ENCODE data around the gene TANK.
"Not testable (repeated sequence)": the region's sequence is repeated elsewhere in the genome, so short reads cannot be mapped to it uniquely, and the experiment has no call there.

Gene TANK

DNA sequence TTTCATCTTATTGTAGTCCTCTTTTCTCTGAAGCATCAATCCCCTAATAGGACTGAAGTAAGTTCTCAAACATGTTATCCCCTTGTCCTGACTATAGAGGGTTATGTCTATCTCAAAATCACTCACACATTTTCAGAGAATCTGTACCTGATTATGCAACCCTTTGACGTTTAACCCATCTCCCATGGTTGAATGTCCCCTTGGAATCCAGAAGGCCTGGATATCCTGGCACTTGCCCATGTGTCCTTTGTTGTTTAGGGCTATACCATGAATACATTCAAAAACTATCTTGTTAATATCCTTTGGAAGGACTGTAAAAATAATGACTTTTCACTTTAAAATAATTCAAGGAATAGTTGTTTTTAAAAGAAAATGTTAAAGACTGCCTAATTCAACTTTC lies 81.7 kb downstream of the TANK start:
- Histone ChIP-seq H3F3A (ENCODE audit: insufficient read depth) (peaks cover 6% of the 10 kb centered on the region; the same call in 1 of the 2 replicates), H3K9me3 (ENCODE audit: insufficient read depth, low read length) (no peaks in the 10 kb centered on the region), H3K36me3 (ENCODE audit: low read length) (no peaks in the 10 kb centered on the region), H3K79me2 (ENCODE audit: insufficient read depth, low read length) (no peaks in the 10 kb centered on the region), H2AFZ (ENCODE audit: low read depth, low read length, severe bottlenecking) (no peak overlapping the region), H3K4me3 (ENCODE audit: insufficient read depth, low read length, poor library complexity, severe bottlenecking) (no peak overlapping the region), H3K9ac (ENCODE audit: low read length) (no peak overlapping the region), H3K27ac (ENCODE audit: low read depth, low read length) (no peak overlapping the region), H4K20me1 (ENCODE audit: low read depth, low read length) (no peaks in the 10 kb centered on the region), H3K9me2 (replicated peaks; ENCODE audit: insufficient read depth, low read length) (no peaks in the 10 kb centered on the region), H3K4me2 (ENCODE audit: low read depth, low read length, poor library complexity, severe bottlenecking) (no peak overlapping the region), H3K27me3 (ENCODE audit: low read length) (no peaks in the 10 kb centered on the region)
- no peak for TF ChIP-seq EZH2phosphoT487 (conservative IDR thresholded peaks at IDR 0.05; ENCODE audit: low read length)

DNA sequence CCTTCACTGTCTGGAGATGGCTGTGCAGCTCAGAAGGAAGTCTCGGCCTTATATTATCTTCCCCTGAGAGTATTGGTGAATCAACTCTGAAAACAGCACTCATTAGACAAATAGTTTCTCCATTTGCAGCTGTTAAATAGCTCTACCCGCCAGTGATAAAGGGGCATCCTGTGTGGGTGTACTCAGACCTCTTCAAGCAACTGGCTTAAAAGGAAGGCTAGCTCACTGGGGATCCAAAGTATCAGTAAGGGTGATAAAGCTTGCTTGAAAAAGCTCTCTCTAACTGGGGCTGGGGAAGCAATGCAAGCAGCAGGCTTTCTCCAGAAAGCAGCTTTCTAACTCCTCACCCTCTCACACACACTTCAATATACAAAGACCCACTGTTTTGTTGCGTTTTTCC lies 83.1 kb downstream of the TANK start:
- no peaks in the 10 kb centered on the region for H3K9me3 ChIP-seq (ENCODE audit: insufficient read depth, low read length)
- peaks cover 6% of the 10 kb centered on the region; the same call in 1 of the 2 replicates for H3F3A ChIP-seq (ENCODE audit: insufficient read depth)
- H3K27ac ChIP-seq (ENCODE audit: low read depth, low read length) = no peak overlapping the region
- H3K27me3 ChIP-seq (ENCODE audit: low read length) = no peaks in the 10 kb centered on the region
- no peak overlapping the region for H3K9ac ChIP-seq (ENCODE audit: low read length)
- H3K4me3 ChIP-seq (ENCODE audit: insufficient read depth, low read length, poor library complexity, severe bottlenecking) = no peak overlapping the region
- no peak overlapping the region for H3K4me2 ChIP-seq (ENCODE audit: low read depth, low read length, poor library complexity, severe bottlenecking)
- TF ChIP-seq, protein P1, sequence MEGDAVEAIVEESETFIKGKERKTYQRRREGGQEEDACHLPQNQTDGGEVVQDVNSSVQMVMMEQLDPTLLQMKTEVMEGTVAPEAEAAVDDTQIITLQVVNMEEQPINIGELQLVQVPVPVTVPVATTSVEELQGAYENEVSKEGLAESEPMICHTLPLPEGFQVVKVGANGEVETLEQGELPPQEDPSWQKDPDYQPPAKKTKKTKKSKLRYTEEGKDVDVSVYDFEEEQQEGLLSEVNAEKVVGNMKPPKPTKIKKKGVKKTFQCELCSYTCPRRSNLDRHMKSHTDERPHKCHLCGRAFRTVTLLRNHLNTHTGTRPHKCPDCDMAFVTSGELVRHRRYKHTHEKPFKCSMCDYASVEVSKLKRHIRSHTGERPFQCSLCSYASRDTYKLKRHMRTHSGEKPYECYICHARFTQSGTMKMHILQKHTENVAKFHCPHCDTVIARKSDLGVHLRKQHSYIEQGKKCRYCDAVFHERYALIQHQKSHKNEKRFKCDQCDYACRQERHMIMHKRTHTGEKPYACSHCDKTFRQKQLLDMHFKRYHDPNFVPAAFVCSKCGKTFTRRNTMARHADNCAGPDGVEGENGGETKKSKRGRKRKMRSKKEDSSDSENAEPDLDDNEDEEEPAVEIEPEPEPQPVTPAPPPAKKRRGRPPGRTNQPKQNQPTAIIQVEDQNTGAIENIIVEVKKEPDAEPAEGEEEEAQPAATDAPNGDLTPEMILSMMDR (IDR thresholded peaks at IDR 0.05; ENCODE audit: insufficient read depth, low read length, poor library complexity, severe bottlenecking) = no peak
- TF ChIP-seq EZH2phosphoT487 (conservative IDR thresholded peaks at IDR 0.05; ENCODE audit: low read length) = no peak
- no peaks in the 10 kb centered on the region for H3K36me3 ChIP-seq (ENCODE audit: low read length)
- H2AFZ ChIP-seq (ENCODE audit: low read depth, low read length, severe bottlenecking) = no peak overlapping the region
- no peaks in the 10 kb centered on the region for H3K79me2 ChIP-seq (ENCODE audit: insufficient read depth, low read length)
- H3K9me2 ChIP-seq (replicated peaks; ENCODE audit: insufficient read depth, low read length) = no peaks in the 10 kb centered on the region
- H4K20me1 ChIP-seq (ENCODE audit: low read depth, low read length) = no peaks in the 10 kb centered on the region

DNA sequence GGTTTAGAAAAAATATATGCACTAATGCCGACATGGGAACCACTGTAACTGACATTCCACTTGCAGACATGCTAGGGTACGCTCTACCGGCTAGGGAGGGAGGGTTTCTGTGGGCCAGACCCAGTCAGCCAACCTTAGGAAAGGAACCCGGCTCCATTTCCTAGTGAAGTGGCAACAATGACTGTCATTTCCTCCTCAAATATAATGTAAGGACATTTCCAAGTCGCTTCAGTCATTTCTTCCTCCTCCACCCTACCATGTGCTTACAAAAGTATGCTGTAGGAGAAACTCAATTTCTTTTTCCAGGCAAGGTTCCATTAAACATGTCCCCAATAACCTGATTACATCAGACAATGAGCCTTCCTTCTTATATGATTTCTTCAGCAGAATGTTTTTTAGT lies 83.7 kb downstream of the TANK start:
- peak overlapping the region; percentile 55 for H3K4me2 ChIP-seq (ENCODE audit: low read depth, low read length, poor library complexity, severe bottlenecking)

DNA sequence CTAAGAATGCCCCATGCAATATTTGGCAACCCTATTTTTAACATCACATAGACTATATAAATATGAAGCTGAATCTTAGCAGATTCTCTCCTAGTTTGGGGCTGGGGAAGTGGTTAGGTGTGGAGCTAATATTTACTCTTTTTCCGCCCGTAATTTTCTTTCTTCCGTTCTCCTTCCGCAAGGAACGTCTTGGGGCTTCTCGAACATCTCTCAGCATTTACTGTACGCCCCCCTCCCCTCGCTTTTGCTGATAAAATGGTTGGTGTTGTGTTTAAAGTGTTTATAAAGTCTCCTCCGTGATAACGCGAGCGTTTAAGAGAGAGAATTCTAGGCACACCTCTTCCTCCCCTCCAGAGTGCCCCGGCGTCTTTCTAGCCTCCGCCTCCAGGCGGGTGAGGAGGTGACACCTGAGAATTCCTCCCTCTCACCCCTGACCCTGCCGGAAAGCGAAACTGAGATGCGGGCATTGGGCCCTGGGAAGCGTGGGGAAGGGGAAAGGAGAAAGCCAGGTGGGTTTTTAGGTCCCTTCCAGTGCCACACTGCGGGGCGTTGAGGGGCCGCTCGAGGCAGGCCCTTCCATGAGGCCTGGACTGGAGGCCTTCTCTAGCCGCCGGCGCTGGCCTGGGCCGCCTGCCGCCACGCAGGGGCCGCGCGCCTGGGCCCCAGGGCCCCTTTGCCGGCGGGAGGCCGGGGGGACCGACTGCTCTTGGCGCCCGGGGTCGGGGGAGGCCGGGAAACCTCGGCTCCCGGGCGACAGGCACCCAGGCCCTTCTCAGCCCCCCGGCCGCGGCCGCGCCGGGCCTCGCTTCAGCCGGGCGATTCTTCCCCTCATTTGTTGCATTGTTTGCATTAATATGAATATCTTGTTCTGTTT lies 84.4 kb downstream of the TANK start:
- not testable (repeated sequence) for H3K36me3 ChIP-seq (ENCODE audit: low read length); H3K9me3 ChIP-seq (ENCODE audit: insufficient read depth, low read length); H4K20me1 ChIP-seq (ENCODE audit: low read depth, low read length); H3K9me2 ChIP-seq (replicated peaks; ENCODE audit: insufficient read depth, low read length); H3K27me3 ChIP-seq (ENCODE audit: low read length); H3K79me2 ChIP-seq (ENCODE audit: insufficient read depth, low read length); H3F3A ChIP-seq (ENCODE audit: insufficient read depth); H3K27ac ChIP-seq (ENCODE audit: low read depth, low read length)
- peak overlapping the region; percentile 40 for H3K9ac ChIP-seq (ENCODE audit: low read length)
- peak overlapping the region; percentile 54 for H2AFZ ChIP-seq (ENCODE audit: low read depth, low read length, severe bottlenecking)
- H3K4me2 ChIP-seq (ENCODE audit: low read depth, low read length, poor library complexity, severe bottlenecking) = peak overlapping the region; percentile 55
- H3K4me3 ChIP-seq (ENCODE audit: insufficient read depth, low read length, poor library complexity, severe bottlenecking) = peak overlapping the region; percentile 38

More for the DNA sequence above, 83.7 kb downstream of the TANK start:
- Histone ChIP-seq H3K27me3 (ENCODE audit: low read length) (no peaks in the 10 kb centered on the region), H3K9me2 (replicated peaks; ENCODE audit: insufficient read depth, low read length) (no peaks in the 10 kb centered on the region), H4K20me1 (ENCODE audit: low read depth, low read length) (no peaks in the 10 kb centered on the region), H3F3A (ENCODE audit: insufficient read depth) (peaks cover 6% of the 10 kb centered on the region; the same call in 1 of the 2 replicates), H2AFZ (ENCODE audit: low read depth, low read length, severe bottlenecking) (peak overlapping the region; percentile 54), H3K9ac (ENCODE audit: low read length) (peak overlapping the region; percentile 40), H3K27ac (ENCODE audit: low read depth, low read length) (no peak overlapping the region), H3K9me3 (ENCODE audit: insufficient read depth, low read length) (no peaks in the 10 kb centered on the region), H3K79me2 (ENCODE audit: insufficient read depth, low read length) (no peaks in the 10 kb centered on the region), H3K36me3 (ENCODE audit: low read length) (no peaks in the 10 kb centered on the region), H3K4me3 (ENCODE audit: insufficient read depth, low read length, poor library complexity, severe bottlenecking) (no peak overlapping the region)
- no peak for TF ChIP-seq EZH2phosphoT487 (conservative IDR thresholded peaks at IDR 0.05; ENCODE audit: low read length)
- TF ChIP-seq, protein P1 (IDR thresholded peaks at IDR 0.05; ENCODE audit: insufficient read depth, low read length, poor library complexity, severe bottlenecking) = no peak

All from SU-DHL-6 (cell line).